ENCODE results near the gene VPS11.
A peak's percentile ranks its signal among the peaks of the same experiment; 100 is the strongest.

- TF ChIP-seq POLR2AphosphoS5 (IDR thresholded peaks at IDR 0.05; ENCODE audit: low read length) = no peak
- TF ChIP-seq POLR2A (IDR thresholded peaks at IDR 0.05; ENCODE audit: low read depth, low read length) = peak; percentile 32; the same call in 1 of the 2 replicates
- TF ChIP-seq STAT1 (conservative IDR thresholded peaks at IDR 0.05) = no peak
- no peak for TF ChIP-seq SUZ12 (IDR thresholded peaks at IDR 0.05; ENCODE audit: unreplicated experiment)
- TF ChIP-seq TBL1XR1 (IDR thresholded peaks at IDR 0.05; ENCODE audit: low read depth, low read length) = no peak
- no peak for TF ChIP-seq USF2 (IDR thresholded peaks at IDR 0.05; ENCODE audit: borderline replicate concordance, low read depth, low read length)
- TF ChIP-seq CEBPB (IDR thresholded peaks at IDR 0.05; ENCODE audit: borderline replicate concordance in 1 of 2, low read depth in 2 of 2, low read length in 2 of 2) = no peak
- TF ChIP-seq SREBF1 (IDR thresholded peaks at IDR 0.05; ENCODE audit: low read length) = no peak
- TF ChIP-seq POLR2AphosphoS2 (IDR thresholded peaks at IDR 0.05; ENCODE audit: low read depth, low read length) = no peak
- TF ChIP-seq CTCF (IDR thresholded peaks at IDR 0.05 in 2 of 3, conservative IDR thresholded peaks at IDR 0.05 in 1 of 3; ENCODE audit: control insufficient read depth in 2 of 3, extremely low read depth in 1 of 3, insufficient read depth in 1 of 3, low read depth in 3 of 3, low read length in 3 of 3) = no peak
- TF ChIP-seq JUNB (IDR thresholded peaks at IDR 0.05) = no peak
- no peak for TF ChIP-seq CREM (IDR thresholded peaks at IDR 0.05; ENCODE audit: low read depth)
Measured at GRCh38 chr11:119078675-119079420, 11.2 kb downstream of the VPS11 start.

All from GM12878 (cell line).